Mesendoderm (in vitro differentiated cells): ENCODE data around the gene CD52. TPM values are rescaled to one million over a fixed set of nuclear protein-coding genes. Genes with fewer than 3 reads are reported as not detected.

Experiments used
- DNase-seq: peaks from one replicate; pipeline ENCODE4 v3.0.0; 2013
- H2AK5ac ChIP-seq: 2 replicates; pipeline ENCODE4 v1.6.1; 2013; ENCODE audit warnings: low read length, inconsistent platforms
- H2BK120ac ChIP-seq: 2 replicates; pipeline ENCODE4 v1.6.1; 2013; ENCODE audit warnings: low read depth, mild to moderate bottlenecking, low read length, moderate library complexity, mixed read lengths
- H2BK15ac ChIP-seq: replicated peaks from 2 replicates; pipeline ENCODE4 v1.6.1; 2013; ENCODE audit warnings: low read depth, mild to moderate bottlenecking, moderate library complexity
- H2BK5ac ChIP-seq: 2 replicates; pipeline ENCODE4 v1.6.1; 2013; ENCODE audit warnings: low read length, inconsistent platforms
- H3K18ac ChIP-seq: 2 replicates; pipeline ENCODE4 v1.6.1; 2013; ENCODE audit warnings: mild to moderate bottlenecking, low read length, mixed read lengths
- H3K23ac ChIP-seq: one replicate; pipeline ENCODE4 v1.6.1; 2013; ENCODE audit warnings: low read length
- H3K27ac ChIP-seq: 2 replicates; pipeline ENCODE4 v1.5.1; 2013; ENCODE audit warnings: low read depth, mild to moderate bottlenecking, inconsistent platforms, low read length, moderate library complexity
- H3K27me3 ChIP-seq: 2 replicates; pipeline ENCODE4 v1.6.1; 2013; ENCODE audit warnings: low read length, control low read depth, mild to moderate bottlenecking, inconsistent platforms; ENCODE audit not compliant: insufficient read depth, poor library complexity
- H3K36me3 ChIP-seq: 2 replicates; pipeline ENCODE4 v1.6.1; 2013; ENCODE audit warnings: low read length, inconsistent platforms; ENCODE audit not compliant: control insufficient read depth, insufficient read depth
- H3K4ac ChIP-seq: one replicate; pipeline ENCODE4 v1.6.1; 2013; ENCODE audit warnings: low read depth, mild to moderate bottlenecking, low read length, moderate library complexity
- H3K4me1 ChIP-seq: 2 replicates; pipeline ENCODE4 v1.6.1; 2013; ENCODE audit warnings: low read depth, low read length, inconsistent platforms; ENCODE audit not compliant: control insufficient read depth
- H3K4me2 ChIP-seq: 2 replicates; pipeline ENCODE4 v1.6.1; 2013; ENCODE audit warnings: low read length
- H3K4me3 ChIP-seq: 2 replicates; pipeline ENCODE4 v1.5.1; 2013; ENCODE audit warnings: mild to moderate bottlenecking, low read length
- H3K56ac ChIP-seq: one replicate; pipeline ENCODE4 v1.6.1; 2013; ENCODE audit warnings: low read length
- H3K79me1 ChIP-seq: 2 replicates; pipeline ENCODE4 v1.6.1; 2013; ENCODE audit warnings: low read length, inconsistent platforms
- H3K79me2 ChIP-seq: 2 replicates; pipeline ENCODE4 v1.6.1; 2013; ENCODE audit warnings: mild to moderate bottlenecking, low read length; ENCODE audit not compliant: control insufficient read depth, insufficient read depth
- H3K9ac ChIP-seq: 2 replicates; pipeline ENCODE4 v1.6.1; 2013; ENCODE audit warnings: low read length, inconsistent platforms
- H4K5ac ChIP-seq: one replicate; pipeline ENCODE4 v1.6.1; 2013; ENCODE audit warnings: low read length
- H4K8ac ChIP-seq: one replicate; pipeline ENCODE4 v1.6.1; 2013; ENCODE audit warnings: low read depth, mild to moderate bottlenecking, control low read depth, low read length, moderate library complexity
- WGBS: extraction: QIAGEN DNeasy Blood & Tissue Kit; methylation state at CpG from one replicate; pipeline ENCODE4 v1.1.7; 2013; ENCODE audit warnings: low lambda C conversion rate, missing lambda C conversion rate; ENCODE audit not compliant: insufficient coverage; ENCODE audit errors: extremely low coverage; 5-methylcytosine and 5-hydroxymethylcytosine counted together
- polyA plus RNA-seq, 2 experiments: library from polyadenylated mRNA; stranded (reverse); fragments of 200-250 nt; gene quantifications; one replicate each; pipeline ENCODE4 v1.2.3, GENCODE V29; 2013

The CD52 gene, protein sequence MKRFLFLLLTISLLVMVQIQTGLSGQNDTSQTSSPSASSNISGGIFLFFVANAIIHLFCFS
- 6.4 TPM for polyA plus RNA-seq (2013, experiment 1 of 2)
- polyA plus RNA-seq (2013, experiment 2 of 2): 5.3 TPM

DNA sequence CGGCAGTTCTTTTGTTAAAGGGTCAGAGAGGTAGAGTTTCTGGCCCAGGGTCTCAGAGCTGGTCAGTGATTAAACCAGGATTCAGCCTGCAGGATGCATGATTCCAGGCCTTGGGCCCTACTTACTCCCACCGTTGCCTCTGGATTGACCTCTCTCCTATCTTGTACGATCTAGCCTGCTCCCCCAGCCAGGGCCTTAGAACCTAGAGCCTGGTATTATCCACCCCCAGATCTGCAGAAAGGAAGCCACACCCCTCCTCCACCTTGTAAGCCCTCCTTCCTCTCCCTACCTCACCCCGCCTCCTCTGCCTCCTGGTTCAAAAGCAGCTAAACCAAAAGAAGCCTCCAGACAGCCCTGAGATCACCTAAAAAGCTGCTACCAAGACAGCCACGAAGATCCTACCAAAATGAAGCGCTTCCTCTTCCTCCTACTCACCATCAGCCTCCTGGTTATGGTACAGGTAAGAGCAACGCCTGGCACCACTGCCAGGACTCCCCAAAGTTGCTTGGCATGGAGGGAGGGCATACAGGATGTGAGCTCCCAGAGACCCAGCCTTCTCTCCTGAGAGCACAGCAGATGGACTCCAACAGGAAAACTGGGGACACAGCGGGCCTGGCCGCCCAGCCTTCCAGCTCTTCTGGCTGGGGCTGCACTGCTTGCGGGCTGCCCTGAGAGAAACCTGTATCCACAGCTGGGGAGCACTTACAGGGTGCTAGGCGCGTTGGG, at the start of gene CD52:
TSS of gene CD52 (plus strand) at position 347 of the 726 bp plus-strand sequence. CDS start at position 407, 60 bp downstream.
- Histone ChIP-seq H3K27ac (no peak within 1 kb of the TSS), H2BK5ac (no peak within 1 kb of the TSS), H3K79me1 (no peaks in the 10 kb centered on the region), H3K4me3 (no peak within 1 kb of the TSS), H3K56ac (peak within 1 kb of the TSS; percentile 29), H3K4ac (no peak within 1 kb of the TSS), H3K9ac (peak within 1 kb of the TSS; percentile 12), H3K23ac (no peak within 1 kb of the TSS), H3K27me3 (no peaks in the 10 kb centered on the region), H3K18ac (no peak within 1 kb of the TSS), H2BK120ac (no peak within 1 kb of the TSS), H3K79me2 (no peaks in the 10 kb centered on the region), H4K5ac (no peak within 1 kb of the TSS), H3K4me2 (no peak within 1 kb of the TSS), H3K4me1 (peaks cover 2% of the 10 kb centered on the region), H2BK15ac (no peak within 1 kb of the TSS), H3K36me3 (no peaks in the 10 kb centered on the region), H2AK5ac (no peak within 1 kb of the TSS), H4K8ac (no peak within 1 kb of the TSS)
- peak; percentile 89 for DNase-seq
- WGBS: no CpG with 5 or more reads among the region's 12 CpGs

DNA sequence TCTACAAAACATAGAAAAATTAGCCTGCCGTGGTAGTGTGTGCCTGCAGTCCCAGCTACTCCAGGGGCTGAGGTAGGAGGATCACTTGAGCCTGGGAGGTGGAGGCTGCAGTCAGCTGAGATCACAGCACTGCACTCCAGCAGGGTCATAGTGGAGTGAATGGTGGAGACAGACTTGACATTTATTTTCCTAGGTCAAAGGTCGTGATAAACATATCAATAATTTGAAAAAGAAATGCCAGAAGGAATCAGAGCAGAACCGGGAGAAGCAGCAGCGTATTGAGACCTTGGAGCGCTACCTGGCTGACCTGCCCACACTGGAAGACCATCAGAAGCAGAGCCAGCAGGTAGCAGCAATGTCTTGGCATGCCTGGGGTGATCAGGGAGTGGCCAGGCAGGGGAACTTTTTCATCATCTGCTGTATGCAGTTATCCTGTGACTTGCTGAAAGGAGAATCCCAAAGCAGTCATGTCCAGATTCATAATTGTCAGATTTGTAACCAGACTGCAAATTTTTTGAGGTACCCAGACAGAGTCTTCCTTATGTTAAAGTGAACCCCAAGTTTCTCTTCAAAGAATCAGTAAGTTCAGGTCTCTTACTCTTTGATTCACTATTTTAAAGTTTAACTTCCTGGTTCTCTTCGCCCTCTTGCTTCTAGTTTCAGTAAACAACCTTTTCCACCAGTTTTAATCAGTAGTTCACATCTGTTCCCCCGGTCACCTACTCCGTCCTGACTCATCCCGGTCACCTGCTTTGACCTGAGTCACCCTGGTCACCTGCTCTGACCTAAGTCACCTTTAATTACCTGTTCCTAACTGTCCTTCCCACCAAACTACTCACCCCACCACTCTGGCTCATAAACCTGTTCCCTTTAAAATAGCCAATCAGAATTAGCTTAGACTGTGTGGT, 49.2 kb upstream of the CD52 start:
- Histone ChIP-seq H3K27ac (no peak overlapping the region), H3K79me1 (no peaks in the 10 kb centered on the region), H2AK5ac (no peak overlapping the region), H3K4ac (no peak overlapping the region), H3K23ac (no peak overlapping the region), H3K18ac (no peak overlapping the region), H3K27me3 (no peaks in the 10 kb centered on the region), H2BK15ac (no peak overlapping the region), H3K4me3 (no peak overlapping the region), H3K9ac (no peak overlapping the region), H2BK5ac (no peak overlapping the region), H4K5ac (no peak overlapping the region), H3K4me2 (no peak overlapping the region), H3K79me2 (no peaks in the 10 kb centered on the region), H4K8ac (no peak overlapping the region), H3K36me3 (peaks cover 10% of the 10 kb centered on the region), H3K4me1 (no peaks in the 10 kb centered on the region), H3K56ac (no peak overlapping the region), H2BK120ac (no peak overlapping the region)
- no CpG with 5 or more reads among the region's 9 CpGs for WGBS
- DNase-seq: no peak

DNA sequence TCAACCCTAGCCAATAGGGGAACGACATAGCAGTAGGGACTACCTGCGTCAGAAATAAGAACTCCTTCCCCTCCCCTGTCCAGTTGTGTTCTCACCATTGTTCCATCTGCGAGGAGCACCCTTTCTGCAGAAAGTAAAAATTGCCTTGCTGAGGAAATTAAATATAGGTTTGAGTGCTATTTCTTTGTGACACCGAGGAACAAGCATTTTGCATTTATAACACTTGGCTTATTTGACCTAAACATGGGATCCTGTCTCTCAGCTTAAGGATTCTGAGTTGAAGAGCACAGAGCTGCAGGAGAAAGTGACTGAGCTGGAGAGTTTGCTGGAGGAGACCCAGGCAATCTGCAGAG, 48.6 kb upstream of the CD52 start:
- H3K9ac ChIP-seq: no peak overlapping the region
- H2BK15ac ChIP-seq: no peak overlapping the region
- no peak overlapping the region for H2BK120ac ChIP-seq
- no peaks in the 10 kb centered on the region for H3K27me3 ChIP-seq
- no peak overlapping the region for H2BK5ac ChIP-seq
- H4K5ac ChIP-seq: no peak overlapping the region
- no peak overlapping the region for H3K27ac ChIP-seq
- WGBS: no CpG with 5 or more reads among the region's 4 CpGs
- no peaks in the 10 kb centered on the region for H3K79me1 ChIP-seq
- no peaks in the 10 kb centered on the region for H3K79me2 ChIP-seq
- no peaks in the 10 kb centered on the region for H3K4me1 ChIP-seq
- no peak for DNase-seq
- H3K4ac ChIP-seq: no peak overlapping the region
- peaks cover 10% of the 10 kb centered on the region for H3K36me3 ChIP-seq
- H3K18ac ChIP-seq: no peak overlapping the region
- H3K4me3 ChIP-seq: no peak overlapping the region
- no peak overlapping the region for H4K8ac ChIP-seq
- no peak overlapping the region for H3K56ac ChIP-seq
- H3K23ac ChIP-seq: no peak overlapping the region
- H3K4me2 ChIP-seq: no peak overlapping the region
- no peak overlapping the region for H2AK5ac ChIP-seq

DNA sequence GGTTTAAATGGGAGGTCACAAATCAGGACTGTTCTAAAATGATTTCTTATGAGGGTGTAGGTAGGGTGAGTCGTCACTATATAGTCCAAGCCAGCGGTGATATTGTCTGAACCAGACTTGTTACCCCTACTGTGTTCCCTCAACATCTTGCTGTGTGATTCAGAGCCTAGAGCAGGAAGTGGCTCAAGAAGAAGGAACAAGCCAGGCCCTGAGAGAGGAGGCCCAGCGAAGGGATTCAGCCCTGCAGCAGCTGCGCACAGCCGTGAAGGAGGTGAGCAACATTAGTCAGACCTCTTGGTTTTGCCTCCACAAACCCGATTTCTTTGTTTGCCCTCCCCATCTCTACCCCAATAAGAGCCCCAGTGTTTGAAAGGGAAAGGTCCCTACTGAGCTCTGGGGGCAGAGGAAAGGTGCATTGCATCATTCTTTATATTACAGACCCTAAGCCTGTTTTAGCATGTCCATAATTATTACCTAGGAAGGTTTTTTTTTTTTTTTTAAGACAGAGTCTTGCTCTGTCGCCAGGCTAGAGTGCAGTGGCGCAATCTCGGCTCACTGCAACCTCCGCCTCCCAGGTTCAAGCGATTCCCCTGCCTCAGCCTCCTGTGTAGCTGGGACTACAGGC, 42.8 kb upstream of the CD52 start:
- H3K79me2 ChIP-seq: no peaks in the 10 kb centered on the region

DNA sequence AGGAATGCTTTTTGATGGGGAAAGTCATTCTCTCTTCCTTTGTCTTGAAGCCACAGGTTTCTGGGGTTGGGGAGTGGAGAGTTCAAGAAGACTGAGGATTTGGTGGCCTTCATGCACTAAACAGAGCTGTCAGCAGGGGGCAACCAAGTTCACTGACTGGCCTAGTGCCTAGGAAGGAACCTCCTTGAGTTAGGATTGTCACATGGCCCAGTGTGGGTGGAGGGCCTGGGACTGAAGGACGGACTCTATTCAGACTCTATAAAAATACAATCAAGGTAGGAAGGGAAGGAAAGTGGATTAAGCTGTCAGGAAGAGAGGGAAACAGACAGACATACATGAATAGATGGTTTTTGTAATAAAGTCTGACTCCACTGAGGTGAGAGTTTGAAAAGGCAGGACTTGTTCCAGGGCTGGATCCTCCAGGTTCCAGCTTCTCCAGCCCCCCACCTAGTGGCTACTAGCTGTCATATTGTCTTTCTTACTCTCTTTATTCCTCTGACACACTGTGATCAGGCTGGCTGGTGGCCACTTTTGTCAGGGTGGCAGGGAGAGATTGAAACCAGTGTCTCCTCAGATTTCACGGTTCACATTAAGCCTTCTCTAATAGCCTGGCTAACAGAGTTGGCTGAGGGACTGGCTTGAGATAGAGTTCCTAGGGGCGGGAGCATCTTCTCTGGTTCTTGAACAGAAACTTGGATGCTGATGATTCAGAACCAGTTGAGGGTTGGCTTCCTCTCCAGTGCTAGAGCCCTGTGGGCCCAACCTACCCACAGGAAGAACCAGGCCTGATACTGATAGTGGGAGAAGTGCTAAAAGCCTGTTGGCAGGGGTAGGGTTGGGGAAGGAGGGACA, 42.0 kb upstream of the CD52 start:
- peaks cover 23% of the 10 kb centered on the region for H3K36me3 ChIP-seq

More for the DNA sequence above, 42.8 kb upstream of the CD52 start:
- H3K27ac ChIP-seq: no peak overlapping the region
- no peak overlapping the region for H3K56ac ChIP-seq
- peaks cover 4% of the 10 kb centered on the region for H3K4me1 ChIP-seq
- H4K5ac ChIP-seq: no peak overlapping the region
- H2BK5ac ChIP-seq: no peak overlapping the region
- peaks cover 25% of the 10 kb centered on the region for H3K36me3 ChIP-seq
- H3K4me3 ChIP-seq: no peak overlapping the region
- H2BK120ac ChIP-seq: no peak overlapping the region
- no peaks in the 10 kb centered on the region for H3K79me1 ChIP-seq
- no peaks in the 10 kb centered on the region for H3K27me3 ChIP-seq
- no CpG with 5 or more reads among the region's 11 CpGs for WGBS
- no peak overlapping the region for H3K23ac ChIP-seq
- no peak overlapping the region for H3K4me2 ChIP-seq
- no peak overlapping the region for H3K4ac ChIP-seq
- H4K8ac ChIP-seq: no peak overlapping the region
- no peak overlapping the region for H3K9ac ChIP-seq
- no peak overlapping the region for H3K18ac ChIP-seq
- H2AK5ac ChIP-seq: no peak overlapping the region
- H2BK15ac ChIP-seq: no peak overlapping the region
- DNase-seq: no peak

More for the DNA sequence above, 42.0 kb upstream of the CD52 start:
- Histone ChIP-seq H3K27me3 (no peaks in the 10 kb centered on the region), H3K4me1 (peaks cover 4% of the 10 kb centered on the region), H2BK120ac (no peak overlapping the region), H2BK15ac (no peak overlapping the region), H3K4me2 (no peak overlapping the region), H3K18ac (no peak overlapping the region), H3K79me1 (peaks cover 1% of the 10 kb centered on the region), H2AK5ac (no peak overlapping the region), H3K79me2 (no peaks in the 10 kb centered on the region), H4K5ac (no peak overlapping the region), H3K4ac (no peak overlapping the region), H3K9ac (no peak overlapping the region), H4K8ac (no peak overlapping the region), H3K27ac (no peak overlapping the region), H3K56ac (peak overlapping the region; percentile 17), H3K4me3 (no peak overlapping the region), H2BK5ac (no peak overlapping the region), H3K23ac (no peak overlapping the region)
- WGBS: no CpG with 5 or more reads among the region's 3 CpGs
- DNase-seq: peak; percentile 97
